A673 (cell line): ENCODE results near the gene UQCC2. TPM values are rescaled to one million over a fixed set of nuclear protein-coding genes. Genes with fewer than 3 reads are reported as not detected.

ENCODE experiments used
- BruUV-seq: library from RNA; stranded (reverse); fragments of 400-500 nt; replicated peaks from 2 replicates; lab custom pipeline; 2021; lab: Mats Ljungman, UMichigan
- CTCF ChIA-PET: fragments of 300-600 bp; sonication (Branson Sonifier 250); formaldehyde crosslinking; loops from one replicate; lab custom pipeline; 2022; ENCODE audit warnings: antibody characterized with exemption; lab: Charles Lee
- POLR2A ChIA-PET: fragments of 300-600 bp; sonication (Branson Sonifier 250); formaldehyde crosslinking; loops from one replicate; lab custom pipeline; 2022; ENCODE audit warnings: antibody characterized with exemption; ENCODE audit not compliant: low non-redundant PET; lab: Charles Lee
- DNase-seq: peaks from one replicate; pipeline ENCODE4 v3.0.0-alpha.2; 2015; ENCODE audit warnings: low spot score
- H3K27ac ChIP-seq: fragments of 200-600 bp; sonication (generic); 2 replicates; pipeline ENCODE4 v1.5.1; 2016; ENCODE audit warnings: mixed run types, low read depth, mild to moderate bottlenecking, mixed read lengths, antibody characterized with exemption, low read length; ENCODE audit not compliant: poor library complexity, severe bottlenecking
- H3K27me3 ChIP-seq: fragments of 200-600 bp; sonication (generic); replicated peaks from 2 replicates; pipeline ENCODE4 v1.6.1; 2017; ENCODE audit warnings: mixed run types, low read depth, mild to moderate bottlenecking, mixed read lengths, antibody characterized with exemption, low read length; ENCODE audit not compliant: insufficient read depth, poor library complexity
- H3K36me3 ChIP-seq: fragments of 200-600 bp; sonication (generic); 2 replicates; pipeline ENCODE4 v1.6.1; 2016; ENCODE audit warnings: mixed run types, mild to moderate bottlenecking, mixed read lengths, antibody characterized with exemption, low read length; ENCODE audit not compliant: insufficient read depth, poor library complexity, severe bottlenecking
- H3K4me1 ChIP-seq: fragments of 200-600 bp; sonication (generic); 2 replicates; pipeline ENCODE4 v1.6.1; 2017; ENCODE audit warnings: mixed run types, mild to moderate bottlenecking, mixed read lengths, antibody characterized with exemption, low read length; ENCODE audit not compliant: insufficient read depth, poor library complexity, severe bottlenecking
- H3K4me3 ChIP-seq: fragments of 200-600 bp; sonication (generic); 2 replicates; pipeline ENCODE4 v1.5.1; 2016; ENCODE audit warnings: low read depth, mixed run types, mild to moderate bottlenecking, mixed read lengths, low read length; ENCODE audit not compliant: poor library complexity, severe bottlenecking
- H3K9me3 ChIP-seq: fragments of 200-600 bp; sonication (generic); 2 replicates; pipeline ENCODE4 v1.6.1; 2016; ENCODE audit warnings: mixed run types, low read depth, mild to moderate bottlenecking, mixed read lengths, antibody characterized with exemption, low read length; ENCODE audit not compliant: poor library complexity, severe bottlenecking
- CTCF ChIP-seq: fragments of 300-800, 200-600 bp; sonication (generic); conservative IDR thresholded peaks from 2 replicates; pipeline ENCODE4 v1.5.1; 2017; ENCODE audit warnings: low read depth, mild to moderate bottlenecking, antibody characterized with exemption, low read length, moderate library complexity, mixed read lengths
- EZH2 ChIP-seq: fragments of 200-600 bp; sonication (generic); IDR thresholded peaks from 2 replicates; pipeline ENCODE4 v1.6.1; 2017; ENCODE audit warnings: borderline replicate concordance, low read depth, mild to moderate bottlenecking, mixed read lengths, antibody characterized with exemption, low read length; ENCODE audit not compliant: poor library complexity, severe bottlenecking
- intact Hi-C: fragments of 100-400 bp; cut with micrococcal nuclease; formaldehyde crosslinking; loops from one replicate; pipeline ENCODE4 v1.10.0; 2022; ENCODE audit not compliant: unreplicated experiment
- total RNA-seq: library from RNA; stranded (reverse); gene quantifications from 2 replicates; pipeline ENCODE4 v1.2.3, GENCODE V29; 2021

UQCC2 gene
- total RNA-seq, 1 experiment from 2014 or later: 124 TPM

- ChIA-PET POLR2A (no interaction called here), CTCF (no interaction called here)
- H3K36me3 ChIP-seq: no peaks in the 10 kb centered on the region
- no peaks in the 10 kb centered on the region for H3K4me1 ChIP-seq
- BruUV-seq: no TSS peak
- H3K27me3 ChIP-seq: no peaks in the 10 kb centered on the region
- no peaks in the 10 kb centered on the region for H3K9me3 ChIP-seq
- TF ChIP-seq CTCF (no peak), EZH2 (no peak)
- H3K27ac ChIP-seq: no peak overlapping the region
- H3K4me3 ChIP-seq: no peak overlapping the region
- intact Hi-C loops: no loop called here
- no peak for DNase-seq
These were observed 10.7 kb upstream of the UQCC2 start for GRCh38 chr6:33722103-33722623.

GRCh38 chr6:33721508-33721907, 10.0 kb upstream of the UQCC2 start:
- H3K36me3 ChIP-seq: no peaks in the 10 kb centered on the region
- H3K4me1 ChIP-seq: no peaks in the 10 kb centered on the region
- TF ChIP-seq CTCF (no peak), EZH2 (no peak)
- H3K4me3 ChIP-seq: no peak overlapping the region
- no peak for DNase-seq
- H3K27me3 ChIP-seq: no peaks in the 10 kb centered on the region
- H3K27ac ChIP-seq: no peak overlapping the region
- intact Hi-C loops: no loop called here
- ChIA-PET CTCF (no interaction called here), POLR2A (no interaction called here)
- no peaks in the 10 kb centered on the region for H3K9me3 ChIP-seq
- no TSS peak for BruUV-seq

- no peak overlapping the region for H3K27ac ChIP-seq
- no peak overlapping the region for H3K4me3 ChIP-seq
- no peaks in the 10 kb centered on the region for H3K27me3 ChIP-seq
- no peaks in the 10 kb centered on the region for H3K4me1 ChIP-seq
- ChIA-PET POLR2A (interaction anchor here (0.7 kb wide), 1 partner anchor 1518 kb away, joined by 4 read pairs; no protein-coding TSS in a partner anchor), CTCF (no interaction called here)
- no peaks in the 10 kb centered on the region for H3K36me3 ChIP-seq
- TF ChIP-seq CTCF: no peak
- no peak for TF ChIP-seq EZH2
- no peak for DNase-seq
- no peaks in the 10 kb centered on the region for H3K9me3 ChIP-seq
- intact Hi-C loops: no loop called here
- BruUV-seq: no TSS peak
These were observed 9.5 kb upstream of the UQCC2 start for GRCh38 chr6:33720998-33721397.
